K562 (cell line): ENCODE data around the gene ZNF541. TPM values are rescaled to one million over a fixed set of nuclear protein-coding genes. Genes with fewer than 3 reads are reported as not detected.

ENCODE experiments used
- BRCA1 ChIP-seq, 2 experiments: fragments of 450-650 bp in 1 of 2; sonication (generic) in 1 of 2; formaldehyde crosslinking in 1 of 2; IDR thresholded peaks; 2 replicates each; pipeline versions ENCODE4 v1.5.0 to v1.6.1; 2017 to 2020; ENCODE audit warnings: mild to moderate bottlenecking in 1 of 2, missing genetic modification reagents in 1 of 2
- BRD4 ChIP-seq: fragments of 200-600 bp; sonication (generic); IDR thresholded peaks from 2 replicates; pipeline ENCODE4 v1.6.1; 2017; ENCODE audit warnings: inconsistent platforms
- CUX1 ChIP-seq: fragments of 200-800 bp; sonication (Bioruptor generic); IDR thresholded peaks from 2 replicates; pipeline ENCODE4 v1.6.1; 2016; ENCODE audit warnings: missing genetic modification characterization, missing compliant biosample characterization
- DACH1 ChIP-seq: fragments of 450-650 bp; IDR thresholded peaks from 2 replicates; pipeline ENCODE4 v1.6.1; 2018; ENCODE audit not compliant: partially characterized antibody
- EGR1 ChIP-seq: fragments of 450-650 bp; conservative IDR thresholded peaks from 2 replicates; pipeline ENCODE4 v1.6.1; 2017; ENCODE audit warnings: mild to moderate bottlenecking
- FUS ChIP-seq: fragments of 200-400 bp; formaldehyde crosslinking; optimal IDR thresholded peaks from 2 replicates; pipeline ENCODE3; 2017; ENCODE audit warnings: low read depth, low read length
- GMEB1 ChIP-seq: fragments of 250-450 bp; sonication (Bioruptor Pico); IDR thresholded peaks from 2 replicates; pipeline ENCODE4 v1.4.0; 2020; ENCODE audit warnings: mild to moderate bottlenecking
- HNRNPUL1 ChIP-seq: fragments of 200-400 bp; formaldehyde crosslinking; IDR thresholded peaks from 2 replicates; pipeline ENCODE4 v1.6.1; 2017; ENCODE audit warnings: low read length
- L3MBTL2 ChIP-seq: fragments of 450-650 bp; IDR thresholded peaks from 2 replicates; pipeline ENCODE4 v1.6.1; 2016; ENCODE audit warnings: mild to moderate bottlenecking, moderate library complexity
- NFE2 ChIP-seq: IDR thresholded peaks from 2 replicates; pipeline ENCODE4 v1.6.1; 2014; ENCODE audit warnings: antibody characterized with exemption, low read depth
- NR1H2 ChIP-seq: sonication (generic); formaldehyde crosslinking; IDR thresholded peaks from 2 replicates; pipeline ENCODE4 v1.4.0; 2020; ENCODE audit warnings: mild to moderate bottlenecking, missing genetic modification reagents
- PHB ChIP-seq: fragments of 250-450 bp; sonication (Bioruptor Pico); IDR thresholded peaks from 2 replicates; pipeline ENCODE4 v1.5.0; 2021
- PTBP1 ChIP-seq: fragments of 200-400 bp; formaldehyde crosslinking; IDR thresholded peaks from 2 replicates; pipeline ENCODE4 v1.6.1; 2017; ENCODE audit warnings: low read depth, low read length
- RFX5 ChIP-seq: IDR thresholded peaks from 2 replicates; pipeline ENCODE4 v1.6.1; 2011; ENCODE audit warnings: low read depth, mild to moderate bottlenecking, improper control_type of control experiment, low read length
- U2AF1 ChIP-seq: fragments of 200-400 bp; formaldehyde crosslinking; optimal IDR thresholded peaks from 2 replicates; pipeline ENCODE3; 2017; ENCODE audit warnings: mild to moderate bottlenecking, low read depth, low read length, moderate library complexity
- ZNF507 ChIP-seq: conservative IDR thresholded peaks from 2 replicates; pipeline ENCODE4 v1.6.1; 2017; ENCODE audit warnings: missing genetic modification characterization, missing compliant biosample characterization
- polyA plus RNA-seq, 8 experiments: library from polyadenylated mRNA; depleted of rRNA in 4 of 8; stranded (reverse) in 5 of 8; unstranded in 3 of 8; fragments of >200 nt; fragmentation: Nextera tagmentation in 2 of 8; fragmentation: Illumina TruSeq in 1 of 8; extraction: Ambion mirVana in 2 of 8; extraction: Trizol in 1 of 8; gene quantifications; 2 replicates each; pipeline versions ENCODE4 v1.2.1 to v1.2.3, GENCODE V29; 2011 to 2014; ENCODE audit warnings: inconsistent platforms in 1 of 8, missing spikeins in 1 of 8
- total RNA-seq, 7 experiments: library from RNA; depleted of rRNA in 6 of 7; stranded (reverse); fragments of >200 nt in 6 of 7; fragmentation: Illumina TruSeq in 2 of 7; extraction: Trizol in 2 of 7; gene quantifications; 2 replicates each; pipeline versions ENCODE4 v1.2.1 to v1.2.3, GENCODE V29; 2011 to 2021; ENCODE audit warnings: low replicate concordance in 1 of 7

Gene ZNF541
- total and polyA plus RNA-seq, 9 of the 15 experiments (the other 6 are each of a cell fraction or from before 2014, with no cell fraction given): 0.04 to 0.11 (median 0.05) TPM; not detected in 1

GRCh38 chr19:47603706-47604565, 31.0 kb upstream of the ZNF541 start (continued):
- TF ChIP-seq CUX1 (CRISPR knock-in tag) (no peak), RFX5 (no peak), NFE2 (peak; percentile 45), U2AF1 (no peak), NR1H2 (no peak), GMEB1 (no peak), DACH1 (peak; percentile 54), BRCA1 (IDR thresholded peaks at IDR 0.05) (no peak), BRCA1 (CRISPR knock-in tag; IDR thresholded peaks at IDR 0.05) (no peak), BRD4 (no peak), L3MBTL2 (no peak), PHB (no peak), ZNF507 (tag) (no peak), EGR1 (peak; percentile 90), HNRNPUL1 (no peak), FUS (no peak), PTBP1 (no peak)
